Esophagus (tissue), 2 donors: Measurements from ENCODE around the gene ZNF618. TPM values are rescaled to one million over a fixed set of nuclear protein-coding genes. Genes with fewer than 3 reads are reported as not detected.

ENCODE experiments used
- H3K27ac ChIP-seq, 2 donors: one replicate each; pipeline ENCODE4 v1.5.1; 2013; ENCODE audit warnings: low read depth in 2 of 2, mild to moderate bottlenecking in 2 of 2, inconsistent platforms in 1 of 2, low read length in 1 of 2, moderate library complexity in 1 of 2
- H3K27me3 ChIP-seq, 2 donors: one replicate each; pipeline ENCODE4 v1.6.1; 2013; ENCODE audit warnings: low read length in 2 of 2, control low read depth in 1 of 2, mild to moderate bottlenecking in 1 of 2; ENCODE audit not compliant: insufficient read depth in 2 of 2, control insufficient read depth in 1 of 2
- H3K36me3 ChIP-seq, 2 donors: one replicate each; pipeline ENCODE4 v1.6.1; 2013; ENCODE audit warnings: low read length in 1 of 2; ENCODE audit not compliant: control insufficient read depth in 2 of 2, insufficient read depth in 2 of 2
- H3K4me1 ChIP-seq, 2 donors: one replicate each; pipeline ENCODE4 v1.6.1; 2013; ENCODE audit warnings: low read length in 1 of 2; ENCODE audit not compliant: control insufficient read depth in 2 of 2, insufficient read depth in 2 of 2
- H3K4me3 ChIP-seq, 2 donors: one replicate each; pipeline ENCODE4 v1.5.1; 2013; ENCODE audit warnings: low read length in 2 of 2, mild to moderate bottlenecking in 2 of 2, low read depth in 1 of 2, moderate library complexity in 1 of 2
- H3K9me3 ChIP-seq, 2 donors: one replicate each; pipeline ENCODE4 v1.6.1; 2013; ENCODE audit warnings: mild to moderate bottlenecking in 2 of 2, low read depth in 1 of 2, low read length in 1 of 2, moderate library complexity in 1 of 2; ENCODE audit not compliant: control insufficient read depth in 2 of 2, insufficient read depth in 1 of 2
- WGBS, 2 donors: extraction: QIAGEN DNeasy Blood & Tissue Kit; methylation state at CpG; one replicate each; pipeline ENCODE4 v1.1.7; 2013; 5-methylcytosine and 5-hydroxymethylcytosine counted together
- polyA plus RNA-seq, 2 donors: library from polyadenylated mRNA; stranded (reverse); fragments of 200-250 nt; gene quantifications; one replicate each; pipeline ENCODE4 v1.2.3, GENCODE V29; 2013
- donor health status: healthy with polysubstance abuse.
- donor health status: Bipolar disorder and iron deficiency.

Gene ZNF618
- polyA plus RNA-seq, 2 donors = 0.56 to 1.0 TPM

- 71 to 77% methylated on average over 9 of the region's 9 CpGs for WGBS, 2 donors
- Histone ChIP-seq H3K36me3 (no peaks in the 10 kb centered on the region), H3K27ac (no peak overlapping the region), H3K4me3 (no peak overlapping the region), H3K4me1 (no peaks in the 10 kb centered on the region), H3K27me3 (no peaks in the 10 kb centered on the region), H3K9me3 (peaks cover 3 to 6% of the 10 kb centered on the region in 2 donors)
These were observed 97.1 kb downstream of the ZNF618 start for GRCh38 chr9:113973226-113973625.

- Histone ChIP-seq H3K27me3 (no peaks in the 10 kb centered on the region), H3K36me3 (no peaks in the 10 kb centered on the region), H3K4me1 (no peaks in the 10 kb centered on the region), H3K9me3 (peaks cover 3% of the 10 kb centered on the region in 2 donors), H3K27ac (no peak overlapping the region), H3K4me3 (no peak overlapping the region)
- WGBS, 2 donors = 83 to 90% methylated on average over 5 of the region's 5 CpGs
These were observed 97.9 kb downstream of the ZNF618 start for GRCh38 chr9:113973963-113974413.

GRCh38 chr9:113976915-113977314 is 100.8 kb downstream of the ZNF618 start:
- no peak overlapping the region for H3K27ac ChIP-seq
- no peaks in the 10 kb centered on the region for H3K27me3 ChIP-seq
- WGBS, 2 donors = 90 to 91% methylated on average over 8 of the region's 8 CpGs
- H3K9me3 ChIP-seq = no peaks in the 10 kb centered on the region
- no peak overlapping the region for H3K4me3 ChIP-seq
- H3K36me3 ChIP-seq = no peaks in the 10 kb centered on the region
- no peaks in the 10 kb centered on the region for H3K4me1 ChIP-seq

GRCh38 chr9:113978725-113979342 is 102.7 kb downstream of the ZNF618 start:
- Histone ChIP-seq H3K9me3 (no peaks in the 10 kb centered on the region), H3K27ac (no peak overlapping the region), H3K36me3 (no peaks in the 10 kb centered on the region), H3K4me1 (no peaks in the 10 kb centered on the region), H3K4me3 (no peak overlapping the region), H3K27me3 (no peaks in the 10 kb centered on the region)
- 88 to 92% methylated on average over 6 of the region's 6 CpGs for WGBS, 2 donors

- 69 to 77% methylated on average over 6 of the region's 6 CpGs for WGBS, 2 donors
- no peaks in the 10 kb centered on the region for H3K4me1 ChIP-seq
- no peaks in the 10 kb centered on the region for H3K9me3 ChIP-seq
- H3K4me3 ChIP-seq = no peak overlapping the region
- no peaks in the 10 kb centered on the region for H3K27me3 ChIP-seq
- H3K27ac ChIP-seq = no peak overlapping the region
- H3K36me3 ChIP-seq = no peaks in the 10 kb centered on the region
These were observed 103.4 kb downstream of the ZNF618 start for GRCh38 chr9:113979343-113980127.

GRCh38 chr9:113984639-113985380 is 108.7 kb downstream of the ZNF618 start:
- Histone ChIP-seq H3K4me3 (no peak overlapping the region), H3K36me3 (no peaks in the 10 kb centered on the region), H3K27ac (no peak overlapping the region), H3K27me3 (no peaks in the 10 kb centered on the region), H3K4me1 (peaks cover 0 to 3% of the 10 kb centered on the region in 2 donors), H3K9me3 (no peaks in the 10 kb centered on the region)
- WGBS, 2 donors = 86 to 95% methylated on average over 10 of the region's 10 CpGs

- no peak overlapping the region for H3K4me3 ChIP-seq
- no peaks in the 10 kb centered on the region for H3K9me3 ChIP-seq
- H3K4me1 ChIP-seq = peaks cover 0 to 5% of the 10 kb centered on the region in 2 donors
- 84 to 87% methylated on average over 15 of the region's 15 CpGs for WGBS, 2 donors
- H3K27me3 ChIP-seq = no peaks in the 10 kb centered on the region
- no peak overlapping the region for H3K27ac ChIP-seq
- no peaks in the 10 kb centered on the region for H3K36me3 ChIP-seq
These were observed 110.0 kb downstream of the ZNF618 start for GRCh38 chr9:113985968-113986585.

GRCh38 chr9:113986931-113987330 is 110.8 kb downstream of the ZNF618 start:
- Histone ChIP-seq H3K4me3 (no peak overlapping the region), H3K36me3 (no peaks in the 10 kb centered on the region), H3K4me1 (peaks cover 0 to 6% of the 10 kb centered on the region in 2 donors), H3K27ac (no peak overlapping the region), H3K9me3 (no peaks in the 10 kb centered on the region), H3K27me3 (no peaks in the 10 kb centered on the region)
- 90 to 94% methylated on average over 1 of the region's 1 CpG for WGBS, 2 donors

GRCh38 chr9:113987526-113987925 is 111.4 kb downstream of the ZNF618 start:
- Histone ChIP-seq H3K36me3 (no peaks in the 10 kb centered on the region), H3K27me3 (no peaks in the 10 kb centered on the region), H3K4me3 (no peak overlapping the region), H3K4me1 (peaks cover 0 to 6% of the 10 kb centered on the region in 2 donors), H3K9me3 (no peaks in the 10 kb centered on the region), H3K27ac (no peak overlapping the region)
- WGBS, 2 donors = 87 to 90% methylated on average over 12 of the region's 12 CpGs
